Measurements from ENCODE around the gene MRPL46. TPM values are rescaled to one million over a fixed set of nuclear protein-coding genes. Genes with fewer than 3 reads are reported as not detected.

The MRPL46 gene
- total and polyA plus RNA-seq, 2 of the 13 experiments (the other 11 are each of a cell fraction or from before 2014, with no cell fraction given) = 62.9 to 79.2 TPM

GRCh38 chr15:88513195-88513594 is 46.0 kb upstream of the MRPL46 start:
- TF ChIP-seq PRMT3 (CRISPR knock-in tag; IDR thresholded peaks at IDR 0.05; ENCODE audit: borderline replicate concordance, low read depth) (no peak), ZNF569 (CRISPR knock-in tag; IDR thresholded peaks at IDR 0.05; ENCODE audit: borderline replicate concordance) (no peak), ZFP37 (CRISPR knock-in tag; IDR thresholded peaks at IDR 0.05; ENCODE audit: borderline replicate concordance) (no peak), ZNF354B (CRISPR knock-in tag; IDR thresholded peaks at IDR 0.05) (no peak), NR2C2 (CRISPR knock-in tag; IDR thresholded peaks at IDR 0.05; ENCODE audit: borderline replicate concordance) (no peak), NFIB (CRISPR knock-in tag; IDR thresholded peaks at IDR 0.05; ENCODE audit: borderline replicate concordance) (no peak)
- intact Hi-C loops (cut with micrococcal nuclease; ENCODE audit: unreplicated experiment) (no loop called here), in situ Hi-C loops (cut with HindIII; ENCODE audit: extremely low pct_ligation_motif_present, low pct_unique_long_range_greater_than_20kb) (no loop called here)
- no peaks in the 10 kb centered on the region for H3K4me1 ChIP-seq (ENCODE audit: insufficient read depth, low read length)
- no peaks in the 10 kb centered on the region for H3K27me3 ChIP-seq (ENCODE audit: control insufficient read depth in 1 of 2, insufficient read depth in 2 of 2, low read length in 2 of 2)
- H3K9ac ChIP-seq (ENCODE audit: insufficient read depth, low read depth, low read length) = no peak overlapping the region
- no TSS peak for BruUV-seq (replicated peaks)
- H3K4me3 ChIP-seq (replicated peaks in 1 of 3; ENCODE audit: insufficient read depth in 1 of 3, low read depth in 2 of 3, low read length in 3 of 3) = no peak overlapping the region
- no peak overlapping the region for H3K4me2 ChIP-seq (ENCODE audit: low read depth, low read length)
- no peaks in the 10 kb centered on the region for H3K9me3 ChIP-seq (ENCODE audit: low read length)
- H4K20me1 ChIP-seq (ENCODE audit: insufficient read depth, low read length) = no peaks in the 10 kb centered on the region
- CTCF ChIA-PET (ENCODE audit: low intra/inter-chr PET ratio, low total read pairs) = no interaction called here
- WGBS (ENCODE audit: low lambda C conversion rate) = 90% methylated on average over 5 of the region's 5 CpGs
- POLR2A ChIA-PET = no interaction called here
- no peak for DNase-seq (ENCODE audit: low spot score)
- no peak overlapping the region for H3K27ac ChIP-seq (ENCODE audit: extremely low read length, insufficient read depth, low read length)
- no peaks in the 10 kb centered on the region for H3K79me2 ChIP-seq (ENCODE audit: insufficient read depth, low read length)
- no peak for ATAC-seq
- no peak overlapping the region for H2AFZ ChIP-seq (ENCODE audit: low read length)
- peaks cover 0 to 6% of the 10 kb centered on the region in 2 experiments; a peak in 2 of 5 replicates for H3K36me3 ChIP-seq (replicated peaks in 1 of 2; ENCODE audit: control insufficient read depth in 1 of 2, insufficient read depth in 2 of 2, low read length in 2 of 2)
- no peak for FAIRE-seq

- intact Hi-C loops (cut with micrococcal nuclease; ENCODE audit: unreplicated experiment) (no loop called here), in situ Hi-C loops (cut with HindIII; ENCODE audit: extremely low pct_ligation_motif_present, low pct_unique_long_range_greater_than_20kb) (no loop called here)
- H3K4me1 ChIP-seq (ENCODE audit: insufficient read depth, low read length) = no peaks in the 10 kb centered on the region
- H3K27me3 ChIP-seq (ENCODE audit: control insufficient read depth in 1 of 2, insufficient read depth in 2 of 2, low read length in 2 of 2) = no peaks in the 10 kb centered on the region
- FAIRE-seq (no peak), DNase-seq (ENCODE audit: low spot score) (no peak), ATAC-seq (no peak)
- no peak overlapping the region for H3K27ac ChIP-seq (ENCODE audit: extremely low read length, insufficient read depth, low read length)
- H3K9me3 ChIP-seq (ENCODE audit: low read length) = no peaks in the 10 kb centered on the region
- 95% methylated on average over 5 of the region's 5 CpGs for WGBS (ENCODE audit: low lambda C conversion rate)
- ChIA-PET POLR2A (no interaction called here), CTCF (ENCODE audit: low intra/inter-chr PET ratio, low total read pairs) (no interaction called here)
- no peak overlapping the region for H3K4me2 ChIP-seq (ENCODE audit: low read depth, low read length)
- H3K9ac ChIP-seq (ENCODE audit: insufficient read depth, low read depth, low read length) = no peak overlapping the region
- no TSS peak for BruUV-seq (replicated peaks)
- no peak overlapping the region for H3K4me3 ChIP-seq (replicated peaks in 1 of 3; ENCODE audit: insufficient read depth in 1 of 3, low read depth in 2 of 3, low read length in 3 of 3)
- H4K20me1 ChIP-seq (ENCODE audit: insufficient read depth, low read length) = no peaks in the 10 kb centered on the region
- no peak overlapping the region for H2AFZ ChIP-seq (ENCODE audit: low read length)
- H3K36me3 ChIP-seq (replicated peaks in 1 of 2; ENCODE audit: control insufficient read depth in 1 of 2, insufficient read depth in 2 of 2, low read length in 2 of 2) = peaks cover 0 to 6% of the 10 kb centered on the region in 2 experiments; a peak in 2 of 5 replicates
- H3K79me2 ChIP-seq (ENCODE audit: insufficient read depth, low read length) = no peaks in the 10 kb centered on the region
- no peak for TF ChIP-seq DMAP1 (CRISPR knock-in tag; IDR thresholded peaks at IDR 0.05)
- no peak for TF ChIP-seq SMYD3 (CRISPR knock-in tag; IDR thresholded peaks at IDR 0.05)
- TF ChIP-seq ZNF552 (CRISPR knock-in tag; IDR thresholded peaks at IDR 0.05; ENCODE audit: borderline replicate concordance) = no peak
- no peak for TF ChIP-seq ETS1 (CRISPR knock-in tag; IDR thresholded peaks at IDR 0.05)
- TF ChIP-seq FOXK1 (CRISPR knock-in tag; IDR thresholded peaks at IDR 0.05; ENCODE audit: borderline replicate concordance, low read depth) = no peak
- TF ChIP-seq ZNF563 (CRISPR knock-in tag; IDR thresholded peaks at IDR 0.05) = no peak
- no peak for TF ChIP-seq ZNF276 (CRISPR knock-in tag; IDR thresholded peaks at IDR 0.05; ENCODE audit: low read depth)
- no peak for TF ChIP-seq ZNF713 (CRISPR knock-in tag; IDR thresholded peaks at IDR 0.05)
- no peak for TF ChIP-seq ZNF431 (CRISPR knock-in tag; IDR thresholded peaks at IDR 0.05; ENCODE audit: borderline replicate concordance, low read depth)
These were observed 45.4 kb upstream of the MRPL46 start for GRCh38 chr15:88512601-88513000.
